ENCODE results near the gene KIF19.

- TF ChIP-seq CTCF (IDR thresholded peaks at IDR 0.05) (no peak), POLR2AphosphoS5 (IDR thresholded peaks at IDR 0.05) (no peak), EP300 (IDR thresholded peaks at IDR 0.05; ENCODE audit: low read depth) (no peak), POLR2A (IDR thresholded peaks at IDR 0.05) (no peak)
These were observed 30.8 kb downstream of the KIF19 start for GRCh38 chr17:74356646-74357465.
